HG02938 (cell line): ENCODE measurements around the gene VARS2.
"Not testable (repeated sequence)": the region's sequence is repeated elsewhere in the genome, so short reads cannot be mapped to it uniquely, and the experiment has no call there.

Experiments
- ATAC-seq: cut with Tn5 transposase; IDR thresholded peaks from one replicate; pipeline ENCODE4 v1.9.1; 2021; ENCODE audit warnings: mild to moderate bottlenecking, moderate library complexity; ENCODE audit not compliant: unreplicated experiment

VARS2 gene

DNA sequence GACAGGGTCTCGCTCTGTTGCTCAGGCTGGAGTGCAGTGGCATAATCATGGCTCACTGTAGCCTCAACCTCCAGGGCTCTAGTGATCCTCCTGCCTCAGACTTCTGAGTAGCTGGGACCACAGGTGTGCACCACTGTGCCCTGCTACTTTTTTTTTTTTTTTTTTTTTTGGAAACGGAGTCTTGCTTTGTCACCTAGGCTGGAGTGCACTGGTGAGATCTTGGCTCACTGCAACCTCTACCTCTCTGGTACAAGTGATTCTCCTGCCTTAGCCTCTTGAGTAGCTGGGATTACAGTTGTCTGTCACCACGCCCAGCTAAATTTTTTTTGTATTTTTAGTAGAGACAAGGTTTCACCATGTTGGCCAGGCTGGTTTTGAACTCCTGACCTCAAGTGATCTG, 13.0 kb downstream of the VARS2 start:
- ATAC-seq: not testable (repeated sequence)

- ATAC-seq: no peak
Measured at GRCh38 chr6:30928677-30929076, 14.6 kb downstream of the VARS2 start.

GRCh38 chr6:30930506-30930905, 16.5 kb downstream of the VARS2 start:
- ATAC-seq: no peak

DNA sequence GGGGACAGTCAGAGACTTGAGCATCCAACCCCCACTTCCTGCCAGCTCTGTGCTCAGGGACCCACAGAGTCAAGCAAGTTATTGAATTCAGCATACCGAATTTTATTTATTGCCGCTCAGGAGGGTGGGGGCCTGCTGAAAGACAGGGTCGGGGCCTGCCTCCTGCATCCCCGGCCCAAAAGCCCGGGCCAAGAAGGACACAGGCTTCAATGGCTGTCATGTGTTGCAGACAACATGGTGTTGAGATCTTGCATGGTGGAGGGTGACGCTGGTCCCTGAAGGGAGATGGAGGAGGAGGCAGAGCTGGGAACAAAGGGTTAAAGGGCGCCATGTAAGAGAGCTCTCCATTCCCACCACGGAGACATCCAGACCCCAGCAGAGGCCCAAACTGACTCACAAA, 17.2 kb downstream of the VARS2 start:
- ATAC-seq: no peak

DNA sequence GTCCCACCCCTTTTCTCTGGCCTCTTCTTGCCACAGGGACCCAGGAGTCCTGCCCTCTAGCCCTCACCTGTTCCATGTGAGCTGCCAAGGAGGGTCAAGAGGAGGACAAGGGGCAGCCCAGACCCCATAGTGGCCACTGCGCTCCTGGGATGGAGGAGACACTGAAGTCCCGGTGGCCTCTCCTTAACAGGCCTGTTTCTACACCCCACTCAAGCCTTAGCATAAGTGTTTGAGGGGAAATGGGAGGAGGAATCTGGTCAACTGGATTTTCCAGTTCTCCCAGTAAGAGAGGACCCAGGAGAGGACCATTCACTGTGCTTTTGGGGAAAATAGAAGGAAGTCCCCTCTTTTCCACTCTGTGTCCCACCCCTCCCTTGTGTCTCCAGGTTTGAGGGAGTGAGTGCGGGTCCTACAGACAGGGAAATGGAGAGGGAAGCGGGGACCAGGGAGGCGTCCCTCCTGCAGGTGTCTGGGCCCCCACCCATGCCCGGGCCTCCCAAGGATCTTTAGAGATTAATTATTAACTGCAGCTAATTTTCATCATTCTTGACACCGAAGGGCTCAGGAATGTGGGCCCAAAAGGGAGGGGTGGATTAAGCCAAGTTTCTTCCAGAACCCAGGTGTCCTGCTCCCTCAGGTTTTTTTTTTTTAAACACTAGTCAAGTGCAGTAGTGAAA, 18.1 kb downstream of the VARS2 start, which contains the start of gene SFTA2:
Gene SFTA2, minus strand, starts transcription at position 202 of the 677 bp plus-strand sequence. Its CDS starts 74 bp downstream, at position 128.
- no peak for ATAC-seq

DNA sequence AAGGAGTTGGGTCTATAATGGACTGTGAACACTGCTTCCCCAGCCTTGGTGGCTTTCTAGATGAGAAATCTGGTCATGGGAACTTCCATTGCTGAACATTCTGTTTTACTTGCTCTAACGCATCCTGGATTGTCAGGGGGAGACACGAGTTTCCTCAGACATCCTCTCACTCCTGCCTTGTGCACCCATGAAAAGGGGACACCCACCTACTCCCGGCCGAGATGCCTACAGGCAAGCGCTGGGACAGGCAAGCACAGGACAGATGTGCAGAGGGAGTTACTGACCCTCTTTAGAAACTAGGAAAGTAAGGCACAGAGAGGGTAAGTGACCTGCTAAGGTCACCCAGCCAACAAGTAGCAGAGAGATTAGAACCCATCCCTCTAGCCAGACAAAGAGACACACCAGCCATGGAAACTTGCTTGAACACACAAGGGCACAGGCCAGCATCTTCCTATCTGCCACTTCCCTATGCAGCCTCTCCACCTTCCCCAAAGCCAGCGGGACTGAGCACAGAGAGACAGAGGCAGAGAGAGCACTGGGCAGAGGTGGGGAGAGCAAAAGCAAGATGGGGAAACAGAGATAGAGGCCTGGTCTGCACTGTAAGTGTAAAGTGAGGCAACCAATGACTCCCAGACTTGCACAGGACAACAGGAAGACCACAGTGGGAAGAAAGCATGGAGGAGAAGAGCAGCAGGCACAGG, 18.8 kb downstream of the VARS2 start:
- ATAC-seq: no peak

DNA sequence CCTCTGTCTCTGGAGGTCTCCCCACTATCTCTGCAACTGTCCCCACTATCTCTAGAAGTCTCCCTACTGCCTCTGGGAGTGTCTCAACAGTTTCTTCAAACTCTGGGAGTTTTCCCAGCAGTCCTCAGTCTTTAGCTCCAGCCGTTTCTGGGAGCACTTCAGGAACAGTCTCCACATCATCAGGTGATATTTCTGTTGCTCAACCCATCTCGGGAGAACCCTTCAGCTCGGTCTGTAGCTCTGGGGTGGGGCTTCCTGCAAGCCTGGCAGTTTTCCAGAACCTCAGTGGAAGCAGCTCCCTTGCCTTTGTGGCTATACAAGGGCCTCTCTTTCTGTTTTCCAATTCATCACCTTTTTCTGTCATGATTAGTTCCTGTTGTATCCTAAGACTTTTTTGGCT, 21.0 kb downstream of the VARS2 start:
- no peak for ATAC-seq

DNA sequence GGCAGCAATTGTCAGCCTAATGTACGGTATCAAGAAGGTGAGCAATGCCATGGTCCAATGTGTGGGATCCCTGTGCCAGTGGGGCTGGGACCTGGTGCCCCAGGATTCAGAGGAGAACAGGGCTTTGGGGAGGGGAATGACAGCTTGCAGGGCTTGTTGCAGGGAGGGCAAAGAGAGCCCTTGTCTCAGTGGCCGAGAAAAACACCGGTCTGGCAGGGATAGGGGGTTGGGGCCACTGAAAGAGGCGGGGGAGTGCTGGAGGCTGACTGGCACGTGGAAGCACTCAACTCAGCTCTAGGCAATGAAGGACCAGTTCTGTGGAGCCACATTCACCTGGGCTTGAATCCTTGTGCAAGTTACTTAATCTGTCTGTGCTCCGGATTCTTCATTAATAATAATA, 23.2 kb downstream of the VARS2 start:
- ATAC-seq: no peak

- no peak for ATAC-seq
Measured at GRCh38 chr6:30938730-30939129, 24.7 kb downstream of the VARS2 start.

DNA sequence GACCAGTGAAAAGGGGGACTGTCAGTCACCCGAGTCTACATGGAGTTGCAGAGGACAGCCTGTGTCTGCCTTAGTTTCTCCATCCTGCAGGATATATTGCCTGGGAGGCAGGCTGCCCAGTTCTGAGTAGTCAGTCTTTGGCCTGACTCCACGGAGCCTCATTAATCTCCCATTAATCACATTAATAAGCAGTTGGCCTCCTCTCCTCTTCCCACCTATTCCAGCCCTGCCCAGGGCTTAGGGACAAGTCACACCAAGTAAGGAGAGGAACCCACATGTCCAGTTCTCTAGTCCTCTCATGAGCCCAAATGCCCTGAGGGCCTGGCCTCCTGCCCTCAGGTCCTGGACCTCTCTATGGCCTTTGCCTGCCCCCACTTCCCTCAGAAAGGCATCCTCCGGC, 25.4 kb downstream of the VARS2 start:
- ATAC-seq: no peak

- ATAC-seq: no peak
Measured at GRCh38 chr6:30940361-30940986, 26.4 kb downstream of the VARS2 start, which contains the start of gene MUCL3. TSS of gene MUCL3 (plus strand) at chr6:30940973. CDS start at chr6:30941000, 27 bp downstream.

DNA sequence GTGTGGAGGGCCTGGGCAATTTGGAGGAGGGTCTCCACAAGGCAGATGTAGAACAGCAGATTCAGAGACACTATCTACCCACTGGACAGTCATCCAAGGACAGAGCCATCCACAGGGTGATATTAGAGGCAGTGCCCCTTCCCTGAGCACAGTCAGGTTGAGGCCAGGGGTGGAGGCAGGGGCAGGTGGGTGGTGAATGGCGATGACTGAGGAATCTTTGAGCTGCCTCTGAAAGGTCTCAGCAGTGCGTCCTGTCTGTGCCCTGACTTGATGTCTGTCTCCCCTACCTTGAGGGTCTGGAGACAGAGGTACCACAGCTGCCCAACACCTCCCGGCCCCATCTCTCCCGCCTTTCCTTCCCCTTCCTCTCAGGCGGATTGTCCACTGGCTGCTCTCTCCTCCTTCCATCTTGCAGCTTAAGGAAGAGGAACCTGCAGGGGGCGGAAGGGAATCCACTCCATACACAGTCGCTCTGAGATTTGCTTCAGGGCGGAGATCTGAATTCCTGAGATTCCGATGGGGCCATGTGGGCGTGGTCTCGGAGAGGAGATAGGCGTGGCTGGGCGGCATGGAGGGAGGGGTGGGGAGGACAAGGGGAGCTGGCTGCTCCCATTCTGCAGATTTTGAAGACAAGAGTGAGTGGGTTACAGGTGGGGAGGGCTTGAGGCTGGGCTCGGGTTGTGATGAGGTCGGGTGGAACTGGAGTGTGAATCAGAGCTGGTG, 28.5 kb downstream of the VARS2 start:
- no peak for ATAC-seq

- no peak for ATAC-seq
Measured at GRCh38 chr6:30944051-30944450, 30.0 kb downstream of the VARS2 start.

- ATAC-seq: no peak
Measured at GRCh38 chr6:30945281-30945680, 31.2 kb downstream of the VARS2 start.

DNA sequence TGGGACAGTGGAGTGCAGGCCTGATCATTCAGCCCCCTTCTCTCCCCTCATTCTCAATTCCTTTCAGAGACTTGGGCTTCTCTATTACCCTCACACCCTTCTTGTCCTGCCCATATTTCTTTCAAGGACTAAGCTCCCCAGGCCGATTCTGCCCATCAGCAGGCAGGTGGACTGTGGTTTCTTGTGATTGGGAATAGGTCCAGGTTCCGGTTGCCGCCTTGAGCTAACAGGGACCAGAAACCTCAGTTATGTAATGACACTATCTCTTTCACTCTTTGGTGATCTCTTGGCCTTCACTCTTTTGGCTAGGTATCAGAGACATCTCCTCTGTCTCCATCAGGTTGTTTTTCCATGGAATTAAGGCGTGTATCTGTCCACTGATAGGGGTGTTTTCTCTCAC, 33.2 kb downstream of the VARS2 start:
- no peak for ATAC-seq

GRCh38 chr6:30948811-30949210, 34.8 kb downstream of the VARS2 start:
- no peak for ATAC-seq

DNA sequence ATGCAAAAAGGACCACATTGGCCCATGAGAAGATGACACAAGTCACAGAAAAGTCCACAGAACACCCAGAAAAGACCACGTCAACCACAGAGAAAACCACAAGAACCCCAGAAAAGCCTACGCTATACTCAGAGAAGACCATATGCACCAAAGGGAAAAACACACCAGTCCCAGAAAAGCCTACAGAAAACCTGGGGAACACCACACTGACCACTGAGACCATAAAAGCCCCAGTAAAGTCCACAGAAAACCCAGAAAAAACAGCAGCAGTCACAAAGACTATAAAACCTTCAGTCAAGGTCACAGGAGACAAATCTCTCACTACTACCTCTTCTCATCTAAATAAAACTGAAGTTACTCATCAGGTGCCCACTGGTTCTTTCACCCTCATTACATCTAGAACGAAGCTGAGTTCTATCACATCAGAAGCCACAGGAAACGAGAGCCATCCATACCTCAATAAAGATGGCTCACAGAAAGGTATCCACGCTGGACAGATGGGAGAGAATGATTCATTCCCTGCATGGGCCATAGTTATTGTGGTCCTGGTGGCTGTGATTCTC, 38.0 kb downstream of the VARS2 start:
- no peak for ATAC-seq

DNA sequence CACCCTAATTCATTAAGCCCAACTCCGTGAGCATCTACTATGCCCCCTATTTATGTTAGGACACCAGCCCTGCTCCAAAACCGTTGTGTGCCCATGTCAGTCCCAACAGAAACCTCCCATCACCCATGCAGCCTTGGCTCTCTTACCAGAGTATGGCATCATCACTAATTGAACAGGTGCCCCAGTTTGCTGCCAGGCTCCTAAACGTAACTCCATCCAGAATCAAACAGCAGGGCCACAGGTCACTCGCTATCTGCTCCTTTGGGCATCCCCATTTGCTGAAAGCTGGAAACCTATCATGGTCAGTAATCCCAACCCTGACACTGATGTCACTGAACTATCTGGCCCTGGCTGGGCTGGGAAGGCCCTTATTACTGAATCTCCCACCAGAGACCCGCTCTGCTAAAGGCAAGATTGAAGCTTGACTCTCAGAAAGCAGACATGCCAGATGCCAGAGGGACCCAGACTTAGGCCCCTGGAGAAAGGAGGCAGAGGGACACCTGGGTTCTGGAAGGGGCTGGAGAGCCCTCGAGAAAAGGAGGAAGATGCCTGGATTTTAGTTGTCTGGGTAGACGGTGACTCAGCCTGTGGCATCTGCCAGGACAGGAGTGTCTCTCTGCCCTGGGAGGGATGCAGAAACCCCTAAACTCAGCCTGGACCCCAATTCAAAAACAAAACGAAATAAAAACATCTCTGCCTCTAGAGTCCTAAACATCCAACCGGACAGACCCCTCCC, 40.8 kb downstream of the VARS2 start:
- no peak for ATAC-seq

GRCh38 chr6:30955367-30956042, 41.5 kb downstream of the VARS2 start:
- ATAC-seq: no peak

DNA sequence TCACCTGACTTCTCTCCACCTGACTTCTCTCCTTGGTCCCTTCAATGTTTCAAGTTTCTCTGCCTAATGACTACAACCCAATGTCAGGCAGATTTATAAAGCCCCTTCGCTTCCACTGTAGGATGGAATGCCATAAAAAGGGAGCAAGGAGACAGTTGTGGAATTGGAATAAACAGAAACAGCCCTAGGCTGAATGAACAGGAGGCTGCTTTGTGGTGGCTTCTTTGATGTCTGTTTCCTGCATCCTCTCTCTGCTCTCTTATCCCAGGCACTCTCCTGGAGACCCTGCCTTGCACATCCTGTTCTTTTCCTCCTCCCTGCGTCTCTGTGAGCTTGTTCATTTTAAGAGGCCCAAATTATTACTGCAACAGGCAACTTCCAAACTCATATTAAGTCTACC, 43.7 kb downstream of the VARS2 start:
- ATAC-seq: no peak
